ENCODE measurements around the gene ESPN.
"Not testable (repeated sequence)": the region's sequence is repeated elsewhere in the genome, so short reads cannot be mapped to it uniquely, and the experiment has no call there.

Gene ESPN

GRCh38 chr1:6424619-6425593 lies at the start of gene ESPN:
ESPN (plus strand) TSS chr1:6424776; CDS start chr1:6424956, 180 bp downstream.
- peak; percentile 59 for DNase-seq (ENCODE audit: low spot score)

- DNase-seq (ENCODE audit: low spot score), result no peak
Measured at GRCh38 chr1:6378096-6378746, 46.4 kb upstream of the ESPN start.

GRCh38 chr1:6380037-6380436 lies 44.5 kb upstream of the ESPN start:
- no peak for DNase-seq (ENCODE audit: low spot score)

GRCh38 chr1:6384135-6384534 lies 40.4 kb upstream of the ESPN start:
- no peak for DNase-seq (ENCODE audit: low spot score)

GRCh38 chr1:6384962-6385361 lies 39.6 kb upstream of the ESPN start:
- DNase-seq (ENCODE audit: low spot score), result no peak

- DNase-seq (ENCODE audit: low spot score), result peak; percentile 63
Measured at GRCh38 chr1:6385488-6386191, 38.9 kb upstream of the ESPN start.

GRCh38 chr1:6386371-6386949 lies 38.1 kb upstream of the ESPN start:
- no peak for DNase-seq (ENCODE audit: low spot score)

GRCh38 chr1:6389971-6390370 lies 34.6 kb upstream of the ESPN start:
- DNase-seq (ENCODE audit: low spot score), result no peak

- DNase-seq (ENCODE audit: low spot score), result no peak
Measured at GRCh38 chr1:6391951-6392808, 32.4 kb upstream of the ESPN start.

GRCh38 chr1:6392809-6393399 lies 31.7 kb upstream of the ESPN start:
- peak; percentile 75 for DNase-seq (ENCODE audit: low spot score)

GRCh38 chr1:6393400-6394187 lies 31.0 kb upstream of the ESPN start, which contains the start of gene ACOT7:
ACOT7 (minus strand) TSS chr1:6393767; CDS start chr1:6393399, 368 bp downstream.
- DNase-seq (ENCODE audit: low spot score), result peak; percentile 99

GRCh38 chr1:6395130-6395529 lies 29.4 kb upstream of the ESPN start:
- not testable (repeated sequence) for DNase-seq (ENCODE audit: low spot score)

GRCh38 chr1:6395781-6396244 lies 28.8 kb upstream of the ESPN start:
- not testable (repeated sequence) for DNase-seq (ENCODE audit: low spot score)

- DNase-seq (ENCODE audit: low spot score), result no peak
Measured at GRCh38 chr1:6396998-6397397, 27.6 kb upstream of the ESPN start.

GRCh38 chr1:6397844-6398441 lies 26.6 kb upstream of the ESPN start:
- DNase-seq (ENCODE audit: low spot score), result no peak

- DNase-seq (ENCODE audit: low spot score), result no peak
Measured at GRCh38 chr1:6399294-6399693, 25.3 kb upstream of the ESPN start.

- no peak for DNase-seq (ENCODE audit: low spot score)
Measured at GRCh38 chr1:6401673-6402072, 22.9 kb upstream of the ESPN start.

GRCh38 chr1:6408023-6408422 lies 16.6 kb upstream of the ESPN start:
- no peak for DNase-seq (ENCODE audit: low spot score)

- no peak for DNase-seq (ENCODE audit: low spot score)
Measured at GRCh38 chr1:6409053-6409452, 15.5 kb upstream of the ESPN start.

All from GM03348 (cell line).